H1 (cell line): ENCODE data around the gene TOB1. TPM values are rescaled to one million over a fixed set of nuclear protein-coding genes. Genes with fewer than 3 reads are reported as not detected.

Experiments used
- CTCF ChIA-PET: fragments of 300-600 bp; sonication (Branson Sonifier 250); formaldehyde crosslinking; loops from one replicate; lab custom pipeline; 2021; ENCODE audit not compliant: partially characterized antibody; lab: Charles Lee
- POLR2A ChIA-PET: fragments of 300-600 bp; sonication (Branson Sonifier 250); formaldehyde crosslinking; loops from one replicate; lab custom pipeline; 2021; ENCODE audit warnings: inconsistent platforms; ENCODE audit not compliant: partially characterized antibody; lab: Charles Lee
- DNase-seq, 2 experiments: peaks; one replicate each; pipeline versions ENCODE4 v3.0.0 to v3.0.0-alpha.2; 2010 to 2022; ENCODE audit warnings: low spot score in 2 of 2, low read depth in 1 of 2, mixed read lengths in 1 of 2
- FAIRE-seq: peaks from 2 replicates; lab custom pipeline; 2011; peaks lifted over from hg19 to GRCh38; lab: Jason Lieb, UNC
- H2AFZ ChIP-seq: 2 replicates; pipeline ENCODE4 v1.8.1; 2012; ENCODE audit warnings: low read length, inconsistent platforms
- H2AK5ac ChIP-seq: 2 replicates; pipeline ENCODE4 v1.6.1; 2013; ENCODE audit warnings: low read depth, low read length
- H2BK120ac ChIP-seq: replicated peaks from 2 replicates; pipeline ENCODE3; 2013; ENCODE audit warnings: low read depth, low read length, inconsistent platforms
- H2BK12ac ChIP-seq: 2 replicates; pipeline ENCODE4 v1.6.1; 2013; ENCODE audit warnings: low read depth, low read length
- H2BK15ac ChIP-seq: 2 replicates; pipeline ENCODE4 v1.6.1; 2013; ENCODE audit warnings: low read length
- H2BK20ac ChIP-seq: 2 replicates; pipeline ENCODE4 v1.6.1; 2013; ENCODE audit warnings: low read length
- H2BK5ac ChIP-seq: 2 replicates; pipeline ENCODE4 v1.6.1; 2013; ENCODE audit warnings: low read depth, low read length
- H3K14ac ChIP-seq: 2 replicates; pipeline ENCODE4 v1.6.1; 2013; ENCODE audit warnings: inconsistent platforms; ENCODE audit not compliant: insufficient read length
- H3K18ac ChIP-seq: 2 replicates; pipeline ENCODE4 v1.6.1; 2013; ENCODE audit warnings: low read length; ENCODE audit errors: extremely low read depth
- H3K23ac ChIP-seq: 2 replicates; pipeline ENCODE4 v1.6.1; 2013; ENCODE audit warnings: inconsistent platforms; ENCODE audit not compliant: insufficient read length
- H3K23me2 ChIP-seq: 2 replicates; pipeline ENCODE4 v1.6.1; 2013; ENCODE audit warnings: low read depth, low read length
- H3K27ac ChIP-seq: 2 replicates; pipeline ENCODE4 v1.6.1; 2011; ENCODE audit warnings: low read depth, low read length, inconsistent platforms
- H3K27me3 ChIP-seq, 4 experiments: replicated peaks in 1 of 4; 1 replicate in 1 of 4; 2 replicates in 3 of 4; pipeline versions ENCODE4 v1.6.1 to v1.8.1; 2011 to 2013; ENCODE audit warnings: low read length in 3 of 4, mild to moderate bottlenecking in 3 of 4, inconsistent platforms in 2 of 4, mixed read lengths in 2 of 4, moderate library complexity in 1 of 4; ENCODE audit not compliant: control insufficient read depth in 3 of 4, insufficient read depth in 3 of 4; ENCODE audit errors: extremely low read depth in 1 of 4
- H3K36me3 ChIP-seq, 4 experiments: 2 replicates each; pipeline versions ENCODE4 v1.6.1 to v1.8.1; 2011 to 2013; ENCODE audit warnings: mild to moderate bottlenecking in 4 of 4, low read length in 3 of 4, moderate library complexity in 2 of 4, control low read depth in 1 of 4, inconsistent platforms in 1 of 4; ENCODE audit not compliant: insufficient read depth in 4 of 4, control insufficient read depth in 2 of 4
- H3K4ac ChIP-seq: replicated peaks from 2 replicates; pipeline ENCODE3; 2013; ENCODE audit warnings: low read length, low read depth, mixed read lengths, inconsistent platforms; ENCODE audit not compliant: insufficient read length
- H3K4me1 ChIP-seq, 4 experiments: replicated peaks in 1 of 4; 1 replicate in 1 of 4; 2 replicates in 3 of 4; pipeline versions ENCODE4 v1.6.1 to v1.8.1; 2011 to 2013; ENCODE audit warnings: low read length in 3 of 4, inconsistent platforms in 2 of 4, mixed read lengths in 1 of 4; ENCODE audit not compliant: insufficient read depth in 4 of 4, control insufficient read depth in 3 of 4
- H3K4me2 ChIP-seq, 2 experiments: 2 replicates each; pipeline versions ENCODE4 v1.6.1 to v1.8.1; 2011 to 2013; ENCODE audit warnings: low read depth in 2 of 2, low read length in 2 of 2, control low read depth in 1 of 2, inconsistent platforms in 1 of 2, mild to moderate bottlenecking in 1 of 2; ENCODE audit not compliant: insufficient read depth in 1 of 2
- H3K4me3 ChIP-seq, 4 experiments: fragments of 200-600, 300-600 bp in 1 of 4; sonication (generic), shearing (Covaris generic), sonication (Bioruptor Twin) in 1 of 4; 2 replicates each; pipeline versions ENCODE4 v1.5.1 to v1.8.1; 2011 to 2016; ENCODE audit warnings: low read length in 4 of 4, low read depth in 3 of 4, control low read depth in 2 of 4, inconsistent platforms in 2 of 4, mild to moderate bottlenecking in 2 of 4, mixed read lengths in 1 of 4, moderate library complexity in 1 of 4; ENCODE audit not compliant: insufficient read depth in 2 of 4; ENCODE audit errors: extremely low read depth in 1 of 4
- H3K56ac ChIP-seq: replicated peaks from 2 replicates; pipeline ENCODE3; 2013; ENCODE audit warnings: low read depth, mild to moderate bottlenecking, mixed read lengths, low read length, inconsistent platforms; ENCODE audit not compliant: insufficient read length
- H3K79me1 ChIP-seq: 2 replicates; pipeline ENCODE4 v1.6.1; 2013; ENCODE audit warnings: low read depth, low read length, control low read depth
- H3K79me2 ChIP-seq, 2 experiments: 2 replicates each; pipeline versions ENCODE4 v1.6.1 to v1.8.1; 2012 to 2013; ENCODE audit warnings: low read length in 2 of 2, mild to moderate bottlenecking in 2 of 2, inconsistent platforms in 1 of 2; ENCODE audit not compliant: insufficient read depth in 2 of 2, control insufficient read depth in 1 of 2
- H3K9ac ChIP-seq, 4 experiments: replicated peaks in 1 of 4; 1 replicate in 1 of 4; 2 replicates in 3 of 4; pipeline versions ENCODE4 v1.6.1 to v1.8.1; 2011 to 2013; ENCODE audit warnings: low read depth in 3 of 4, low read length in 3 of 4, control low read depth in 2 of 4, mild to moderate bottlenecking in 2 of 4, moderate library complexity in 2 of 4, inconsistent platforms in 1 of 4; ENCODE audit errors: extremely low read depth in 1 of 4
- H3K9me3 ChIP-seq, 2 experiments: 2 replicates each; pipeline versions ENCODE4 v1.6.1 to v1.8.1; 2012 to 2013; ENCODE audit warnings: mild to moderate bottlenecking in 2 of 2, moderate library complexity in 2 of 2, control low read depth in 1 of 2, inconsistent platforms in 1 of 2, low read depth in 1 of 2, low read length in 1 of 2, mixed read lengths in 1 of 2; ENCODE audit not compliant: insufficient read depth in 2 of 2
- H4K20me1 ChIP-seq, 2 experiments: replicated peaks in 1 of 2; 2 replicates each; pipeline versions ENCODE3 to v1.8.1; 2011 to 2013; ENCODE audit warnings: inconsistent platforms in 2 of 2, low read length in 2 of 2, mild to moderate bottlenecking in 1 of 2; ENCODE audit not compliant: insufficient read depth in 2 of 2, control insufficient read depth in 1 of 2
- H4K5ac ChIP-seq: 2 replicates; pipeline ENCODE4 v1.6.1; 2013; ENCODE audit warnings: low read length, low read depth, mixed read lengths, inconsistent platforms; ENCODE audit not compliant: insufficient read length
- H4K8ac ChIP-seq: 2 replicates; pipeline ENCODE4 v1.8.0; 2013; ENCODE audit warnings: mild to moderate bottlenecking, moderate library complexity, low read length, inconsistent platforms; ENCODE audit not compliant: insufficient read depth; ENCODE audit errors: extremely low read depth
- H4K91ac ChIP-seq: replicated peaks from 2 replicates; pipeline ENCODE3; 2013; ENCODE audit warnings: low read length, mixed read lengths, inconsistent platforms; ENCODE audit not compliant: insufficient read length
- EZH2 ChIP-seq: fragments of 200-600 bp; sonication (generic); IDR thresholded peaks from 2 replicates; pipeline ENCODE4 v1.7.1; 2012; ENCODE audit warnings: low read depth, mild to moderate bottlenecking, moderate library complexity, low read length, inconsistent platforms; ENCODE audit not compliant: severe bottlenecking
- HDAC6 ChIP-seq: IDR thresholded peaks from one replicate; pipeline ENCODE4 v1.7.1; 2012; ENCODE audit warnings: low read depth, mild to moderate bottlenecking, inconsistent platforms, low read length, moderate library complexity
- KDM5A ChIP-seq: fragments of 200-600 bp; IDR thresholded peaks from 2 replicates; pipeline ENCODE4 v1.7.1; 2012; ENCODE audit warnings: mild to moderate bottlenecking, low read length, inconsistent platforms, mixed read lengths
- POLR2AphosphoS5 ChIP-seq: IDR thresholded peaks from 2 replicates; pipeline ENCODE4 v1.6.1; 2011; ENCODE audit warnings: low read depth, low read length
- SP1 ChIP-seq: IDR thresholded peaks from 2 replicates; pipeline ENCODE4 v1.6.1; 2011; ENCODE audit warnings: low read depth, low read length
- SRF ChIP-seq: IDR thresholded peaks from 2 replicates; pipeline ENCODE4 v1.6.1; 2011; ENCODE audit warnings: mild to moderate bottlenecking, low read depth, low read length, moderate library complexity
- TAF7 ChIP-seq: optimal IDR thresholded peaks from 2 replicates; pipeline ENCODE3; 2011; ENCODE audit warnings: low read depth, mild to moderate bottlenecking, inconsistent platforms, low read length, moderate library complexity, borderline replicate concordance
- TEAD4 ChIP-seq: IDR thresholded peaks from 2 replicates; pipeline ENCODE4 v1.6.1; 2012; ENCODE audit warnings: low read depth, low read length, inconsistent platforms, mixed read lengths
- WGBS, 2 experiments: shearing (Covaris generic) in 1 of 2; methylation state at CpG; one replicate each; pipeline versions ENCODE4 v1.1.6 to v1.1.7; 2013 to 2015; ENCODE audit warnings: low lambda C conversion rate in 2 of 2, mixed read lengths in 2 of 2, inconsistent platforms in 1 of 2, low coverage in 1 of 2, missing lambda C conversion rate in 1 of 2; ENCODE audit not compliant: insufficient replicate concordance in 2 of 2, insufficient coverage in 1 of 2, insufficient read length in 1 of 2; ENCODE audit errors: extremely low coverage in 1 of 2, missing lambda C conversion rate in 1 of 2; 5-methylcytosine and 5-hydroxymethylcytosine counted together
- polyA plus RNA-seq, 7 experiments: library from polyadenylated mRNA; depleted of rRNA in 3 of 7; stranded (reverse) in 5 of 7; unstranded in 2 of 7; fragments of >200 nt in 5 of 7; fragments of 200-250 nt in 2 of 7; gene quantifications; 1 replicate in 5 of 7; 2 replicates in 1 of 7; 4 replicates in 1 of 7; pipeline versions ENCODE4 v1.2.1 to v1.2.3, GENCODE V29; 2011 to 2013; ENCODE audit warnings: missing spikeins in 2 of 7, mixed read lengths in 2 of 7
- total RNA-seq: library from RNA; stranded (reverse); fragmentation: NEBNext Ultra II Directional; extraction: Animal tissue kit (Norgen Biotek cat#: 25700); gene quantifications from 2 replicates; pipeline ENCODE4 v1.2.1, GENCODE V29; 2021

Gene TOB1
- total and polyA plus RNA-seq, 2 of the 8 experiments (the other 6 are each of a cell fraction or from before 2014, with no cell fraction given) = 14.4 to 20.8 TPM

DNA sequence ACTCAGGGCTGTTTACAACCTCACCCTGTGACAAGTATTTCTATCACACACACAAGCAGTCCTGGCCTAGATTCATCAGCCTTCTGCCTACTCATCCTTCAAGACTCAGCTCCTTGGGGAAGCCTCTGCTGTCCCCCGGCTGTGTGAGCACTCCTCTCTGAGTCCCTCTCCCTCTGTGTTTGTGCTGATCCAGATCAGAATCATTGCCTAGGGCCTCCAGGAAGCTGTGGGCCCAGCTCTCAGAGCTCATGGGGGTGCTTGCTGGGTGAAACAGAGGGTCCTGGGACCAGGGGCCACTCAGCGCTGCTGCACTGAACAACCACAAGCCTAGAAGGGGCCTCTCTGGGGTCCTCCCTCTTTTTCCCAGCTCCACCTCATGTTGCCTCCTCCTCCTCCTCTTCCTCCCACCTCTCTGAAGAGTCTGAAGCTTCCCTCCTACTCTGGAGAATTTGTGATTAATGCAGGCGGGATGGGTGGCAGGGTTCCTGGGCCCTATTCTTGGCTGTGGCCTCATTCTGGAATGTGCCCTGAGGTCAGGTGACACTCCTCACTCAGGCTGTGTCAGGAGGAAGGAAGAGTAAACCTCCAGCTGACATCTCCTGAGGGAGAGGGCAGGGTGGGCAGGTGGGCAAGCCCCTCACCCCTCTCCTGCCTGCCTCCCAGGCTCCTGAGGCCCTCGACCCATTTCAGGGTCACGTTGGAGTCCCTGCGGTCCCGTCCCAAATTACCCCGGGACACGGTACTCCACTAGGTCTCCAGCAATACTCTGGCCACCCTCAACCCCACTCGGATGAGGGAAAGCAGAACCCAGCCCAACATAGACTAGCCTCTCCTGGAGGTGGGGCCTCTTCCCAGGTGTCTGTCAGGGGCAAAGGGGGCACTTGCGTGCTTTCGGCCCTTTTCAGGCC lies 20.7 kb downstream of the TOB1 start:
- no peak overlapping the region for H2AK5ac ChIP-seq
- H3K4me3 ChIP-seq = no peak overlapping the region
- no peak overlapping the region for H3K9ac ChIP-seq
- ChIA-PET CTCF (interaction anchor here (0.8 to 31.7 kb wide), 13 partner anchors 7 to 294 kb away, joined by 3 to 735 read pairs (median 5); partner anchors contain the start of gene WFIKKN2), POLR2A (interaction anchor here (1.6 to 2.8 kb wide), 3 partner anchors 11 to 46 kb away, joined by 4 to 9 read pairs (median 8); partner anchors contain the start of genes TOB1 and WFIKKN2)
- H4K20me1 ChIP-seq = no peaks in the 10 kb centered on the region
- peaks cover 0 to 4% (median 2%) of the 10 kb centered on the region in 4 experiments; a peak in 2 of 7 replicates for H3K4me1 ChIP-seq
- H3K27ac ChIP-seq = no peak overlapping the region
- no peak for DNase-seq
- no peaks in the 10 kb centered on the region for H3K23me2 ChIP-seq
- H3K9me3 ChIP-seq = no peaks in the 10 kb centered on the region
- no peaks in the 10 kb centered on the region for H3K79me2 ChIP-seq
- H3K4me2 ChIP-seq = no peak overlapping the region
- no peak overlapping the region for H3K56ac ChIP-seq
- no peak overlapping the region for H3K4ac ChIP-seq
- no peaks in the 10 kb centered on the region for H3K27me3 ChIP-seq
- H2BK15ac ChIP-seq = no peak overlapping the region
- no peak overlapping the region for H3K14ac ChIP-seq
- H4K91ac ChIP-seq = no peak overlapping the region
- FAIRE-seq = no peak
- 0 out of 2 replicates have a peak overlapping the region, but pooled peaks have one; percentile 34 for H2AFZ ChIP-seq
- no peak overlapping the region for H2BK120ac ChIP-seq
- no peaks in the 10 kb centered on the region for H3K79me1 ChIP-seq
- TF ChIP-seq HDAC6 = no peak
- TF ChIP-seq TEAD4 = 0 out of 2 replicates have a peak, but pooled peaks have one; percentile 25
- no peak for TF ChIP-seq TAF7
- no peak for TF ChIP-seq SRF
- TF ChIP-seq SP1 = no peak
- no peak for TF ChIP-seq KDM5A
- no peak for TF ChIP-seq EZH2
- TF ChIP-seq POLR2AphosphoS5 = no peak
- no peaks in the 10 kb centered on the region for H3K36me3 ChIP-seq
- no peak overlapping the region for H4K5ac ChIP-seq
- WGBS, 2 experiments = 86% methylated on average over 12 of the region's 12 CpGs; no CpG with 5 or more reads in 1 of the 2 experiments
- H2BK5ac ChIP-seq = no peak overlapping the region
- no peak overlapping the region for H3K23ac ChIP-seq
- peak overlapping the region; percentile 60; the same call in 1 of the 2 replicates for H3K18ac ChIP-seq
- no peak overlapping the region for H2BK20ac ChIP-seq
- H2BK12ac ChIP-seq = no peak overlapping the region
- no peak overlapping the region for H4K8ac ChIP-seq
